Lower leg skin (tissue), 4 donors: ENCODE measurements around the gene SLC25A33. TPM values are rescaled to one million over a fixed set of nuclear protein-coding genes. Genes with fewer than 3 reads are reported as not detected.

ENCODE experiments used
- DNase-seq, 2 donors: peaks; one replicate each; pipeline ENCODE4 v3.0.0-alpha.2; 2019; ENCODE audit warnings: low spot score in 2 of 2
- H3K4me3 ChIP-seq: fragments of 200-600 bp; sonication (generic); 2 replicates; pipeline ENCODE4 v1.5.1; 2017; ENCODE audit warnings: mild to moderate bottlenecking, low read depth; ENCODE audit not compliant: poor library complexity, severe bottlenecking
- CTCF ChIP-seq, 3 donors: fragments of 450-650 bp; IDR thresholded peaks; one replicate each; pipeline ENCODE4 v1.5.1; 2016; ENCODE audit warnings: antibody characterized with exemption in 3 of 3, mild to moderate bottlenecking in 3 of 3, moderate library complexity in 2 of 3
- POLR2A ChIP-seq, 2 donors: fragments of 450-650 bp; IDR thresholded peaks; one replicate each; pipeline ENCODE4 v1.6.1; 2016 to 2017; ENCODE audit warnings: antibody characterized with exemption in 2 of 2, mild to moderate bottlenecking in 1 of 2, moderate library complexity in 1 of 2
- WGBS, 2 donors: methylation state at CpG; one replicate each; pipeline ENCODE4 v1.1.5; 2018; 5-methylcytosine and 5-hydroxymethylcytosine counted together
- intact Hi-C: fragments of 100-400 bp; cut with DNase I; formaldehyde crosslinking; loops from one replicate; pipeline ENCODE4 v1.15.0; 2023; ENCODE audit warnings: low total_unique reads
- total RNA-seq, 4 donors: library from RNA; depleted of rRNA; stranded (reverse); fragments of >200 nt; gene quantifications; one replicate each; pipeline ENCODE4 v1.1.0, GENCODE V29; 2016

SLC25A33 gene
- total RNA-seq, 4 donors from 2014 or later, result 2.2 to 6.9 (median 4.8) TPM

- DNase-seq, result no peak
- intact Hi-C loops, result loop anchor here (10.0 kb wide), 1 partner anchor 236 kb away; no protein-coding TSS in a partner anchor
- TF ChIP-seq POLR2A (IDR thresholded peaks at IDR 0.05) (no peak), CTCF (IDR thresholded peaks at IDR 0.05) (no peak)
- 72 to 80% methylated on average over 23 of the region's 23 CpGs for WGBS, 2 donors
- H3K4me3 ChIP-seq, result no peak overlapping the region
These were observed 89.5 kb downstream of the SLC25A33 start for GRCh38 chr1:9628541-9629444.

GRCh38 chr1:9629445-9630201, 90.4 kb downstream of the SLC25A33 start:
- no peak for TF ChIP-seq CTCF (IDR thresholded peaks at IDR 0.05)
- no peak for TF ChIP-seq POLR2A (IDR thresholded peaks at IDR 0.05)
- DNase-seq, result peak; percentile 56 to 89
- H3K4me3 ChIP-seq, result no peak overlapping the region
- WGBS, 2 donors, result 47 to 50% methylated on average over 29 of the region's 29 CpGs
- intact Hi-C loops, result loop anchor here (10.0 kb wide), 1 partner anchor 235 kb away; no protein-coding TSS in a partner anchor

- no peak for DNase-seq
- no peak for TF ChIP-seq CTCF (IDR thresholded peaks at IDR 0.05)
- TF ChIP-seq POLR2A (IDR thresholded peaks at IDR 0.05), result no peak
- no peak overlapping the region for H3K4me3 ChIP-seq
- intact Hi-C loops, result no loop called here
- WGBS, 2 donors, result 72 to 82% methylated on average over 8 of the region's 8 CpGs
These were observed 91.3 kb downstream of the SLC25A33 start for GRCh38 chr1:9630331-9631111.

GRCh38 chr1:9631613-9632012, 92.3 kb downstream of the SLC25A33 start:
- no peak overlapping the region for H3K4me3 ChIP-seq
- no peak for DNase-seq
- TF ChIP-seq POLR2A (IDR thresholded peaks at IDR 0.05), result no peak
- TF ChIP-seq CTCF (IDR thresholded peaks at IDR 0.05), result no peak
- WGBS, 2 donors, result 89 to 91% methylated on average over 3 of the region's 3 CpGs
- intact Hi-C loops, result no loop called here

- WGBS, 2 donors, result 89 to 91% methylated on average over 6 of the region's 6 CpGs
These were observed 94.2 kb downstream of the SLC25A33 start for GRCh38 chr1:9633493-9633892.

More at GRCh38 chr1:9633493-9633892, 94.2 kb downstream of the SLC25A33 start:
- no peak for TF ChIP-seq POLR2A (IDR thresholded peaks at IDR 0.05)
- TF ChIP-seq CTCF (IDR thresholded peaks at IDR 0.05), result no peak
- intact Hi-C loops, result no loop called here
- DNase-seq, result no peak
- no peak overlapping the region for H3K4me3 ChIP-seq
